Motor neuron (in vitro differentiated cells): Measurements from ENCODE around the gene CFB. TPM values are rescaled to one million over a fixed set of nuclear protein-coding genes. Genes with fewer than 3 reads are reported as not detected.
A peak's percentile ranks its signal among the peaks of the same experiment; 100 is the strongest.
"Not testable (repeated sequence)": the region's sequence is repeated elsewhere in the genome, so short reads cannot be mapped to it uniquely, and the experiment has no call there.

ENCODE experiments used
- ATAC-seq, 8 experiments: fragments of 200-7000 bp; cut with Tn5 transposase; replicated peaks in 6 of 8; 2 replicates each; pipeline ENCODE4 v1.8.0; 2021; ENCODE audit warnings: mild to moderate bottlenecking in 8 of 8, moderate library complexity in 8 of 8
- H3K27ac ChIP-seq, 2 donors: fragments of 250-450 bp; sonication (Bioruptor Pico); 2 replicates each; pipeline ENCODE4 v1.9.0; 2021; ENCODE audit warnings: antibody characterized with exemption in 2 of 2, mild to moderate bottlenecking in 2 of 2, moderate library complexity in 1 of 2
- H3K4me1 ChIP-seq, 2 donors: fragments of 250-450 bp; sonication (Bioruptor Pico); replicated peaks in 1 of 2; 2 replicates each; pipeline ENCODE4 v1.6.1; 2021; ENCODE audit warnings: antibody characterized with exemption in 2 of 2, mild to moderate bottlenecking in 2 of 2, moderate library complexity in 1 of 2
- H3K4me3 ChIP-seq, 5 donors: fragments of 250-450 bp; sonication (Bioruptor Pico); 2 replicates each; pipeline ENCODE4 v1.9.0; 2021; ENCODE audit warnings: antibody characterized with exemption in 5 of 5, mild to moderate bottlenecking in 5 of 5, moderate library complexity in 4 of 5
- whole genome bisulfite sequencing, 10 experiments: fragments of 450-650 bp; shearing (Covaris generic); methylation state at CpG; one replicate each; pipeline ENCODE4 v1.0.0; 2022; 5-methylcytosine and 5-hydroxymethylcytosine counted together
- in situ Hi-C, 9 experiments: fragments of 400-800 bp; cut with MboI; loops; one replicate each; pipeline ENCODE4 v1.15.0; 2021; ENCODE audit warnings: low sequenced_read_pairs in 9 of 9, low pct_unique_long_range_greater_than_20kb in 2 of 9; ENCODE audit not compliant: unreplicated experiment in 9 of 9
- total RNA-seq, 8 experiments: library from RNA; unstranded; fragments of 300-600 nt; gene quantifications; 2 replicates each; pipeline versions ENCODE4 v1.2.3 to v1.2.4, GENCODE V29; 2022

Gene CFB
- total RNA-seq, 8 experiments from 2014 or later: 2.3 to 300 (median 12.7) TPM

GRCh38 chr6:31903957-31904356 lies 41.9 kb upstream of the CFB start:
- ATAC-seq: no peak
- WGBS, 10 experiments: 40 to 100% (median 89%) methylated on average over 1 to 3 of the region's 3 CpGs; no CpG with 5 or more reads in 1 of the 10 experiments
- no peak overlapping the region for H3K27ac ChIP-seq
- H3K4me3 ChIP-seq: no peak overlapping the region
- in situ Hi-C loops: no loop called here
- peaks cover 12 to 15% of the 10 kb centered on the region in 2 donors for H3K4me1 ChIP-seq

- in situ Hi-C loops: no loop called here
- Histone ChIP-seq H3K4me1 (peaks cover 12 to 15% of the 10 kb centered on the region in 2 donors), H3K27ac (no peak overlapping the region), H3K4me3 (no peak overlapping the region)
- ATAC-seq: no peak
- 80 to 100% (median 100%) methylated on average over 1 of the region's 1 CpG; no CpG with 5 or more reads in 6 of the 10 experiments for WGBS, 10 experiments
Observed at GRCh38 chr6:31905041-31905440, 40.9 kb upstream of the CFB start.

- no peak for ATAC-seq
- in situ Hi-C loops: no loop called here
- H3K4me3 ChIP-seq: no peak overlapping the region
- no peak overlapping the region for H3K27ac ChIP-seq
- WGBS, 10 experiments: 0 to 67% (median 33%) methylated on average over 1 to 4 of the region's 4 CpGs; no CpG with 5 or more reads in 1 of the 10 experiments
- H3K4me1 ChIP-seq: peaks cover 6 to 7% of the 10 kb centered on the region in 2 donors
Observed at GRCh38 chr6:31906122-31906521, 39.8 kb upstream of the CFB start.

GRCh38 chr6:31906727-31907126 lies 39.2 kb upstream of the CFB start:
- H3K4me3 ChIP-seq, in situ Hi-C loops, H3K27ac ChIP-seq, H3K4me1 ChIP-seq: not testable (repeated sequence)
- peak in 1 of 8 experiments; percentile 2 for ATAC-seq
- 33 to 100% (median 74%) methylated on average over 2 to 7 of the region's 8 CpGs; no CpG with 5 or more reads in 1 of the 10 experiments for WGBS, 10 experiments

- peak; percentile 7 to 69 (median 52) for ATAC-seq
- WGBS, 10 experiments: 21 to 86% (median 60%) methylated on average over 1 to 6 of the region's 7 CpGs; no CpG with 5 or more reads in 1 of the 10 experiments
- Histone ChIP-seq H3K4me3 (no peak overlapping the region), H3K4me1 (peaks cover 4 to 5% of the 10 kb centered on the region in 2 donors), H3K27ac (no peak overlapping the region)
- in situ Hi-C loops: no loop called here
Observed at GRCh38 chr6:31907158-31907813, 38.6 kb upstream of the CFB start.

GRCh38 chr6:31908255-31908654 lies 37.6 kb upstream of the CFB start:
- WGBS, 10 experiments: 80 to 100% (median 91%) methylated on average over 1 to 5 of the region's 5 CpGs; no CpG with 5 or more reads in 3 of the 10 experiments
- H3K4me1 ChIP-seq, in situ Hi-C loops, H3K4me3 ChIP-seq, H3K27ac ChIP-seq, ATAC-seq: not testable (repeated sequence)

GRCh38 chr6:31908791-31909190 lies 37.1 kb upstream of the CFB start:
- WGBS, 10 experiments: 44 to 100% (median 80%) methylated on average over 1 to 4 of the region's 4 CpGs
- H3K27ac ChIP-seq: no peak overlapping the region
- in situ Hi-C loops: no loop called here
- no peak overlapping the region for H3K4me3 ChIP-seq
- no peaks in the 10 kb centered on the region for H3K4me1 ChIP-seq
- ATAC-seq: peak in 1 of 8 experiments; percentile 8

GRCh38 chr6:31909298-31909697 lies 36.6 kb upstream of the CFB start:
- 60 to 92% (median 74%) methylated on average over 4 to 7 of the region's 7 CpGs; no CpG with 5 or more reads in 4 of the 10 experiments for WGBS, 10 experiments
- in situ Hi-C loops, H3K27ac ChIP-seq, H3K4me1 ChIP-seq, H3K4me3 ChIP-seq, ATAC-seq: not testable (repeated sequence)

- in situ Hi-C loops: no loop called here
- ATAC-seq: peak in 1 of 8 experiments; percentile 50
- Histone ChIP-seq H3K27ac (no peak overlapping the region), H3K4me3 (no peak overlapping the region), H3K4me1 (no peaks in the 10 kb centered on the region)
- 58 to 100% (median 73%) methylated on average over 1 to 9 of the region's 11 CpGs; no CpG with 5 or more reads in 2 of the 10 experiments for WGBS, 10 experiments
Observed at GRCh38 chr6:31911826-31912585, 33.9 kb upstream of the CFB start.

- in situ Hi-C loops: no loop called here
- H3K4me1 ChIP-seq: no peaks in the 10 kb centered on the region
- no peak overlapping the region for H3K4me3 ChIP-seq
- no peak overlapping the region for H3K27ac ChIP-seq
- no peak for ATAC-seq
Observed at GRCh38 chr6:31915351-31915750, 30.5 kb upstream of the CFB start.

GRCh38 chr6:31915756-31916155 lies 30.1 kb upstream of the CFB start:
- 67 to 95% (median 79%) methylated on average over 1 to 6 of the region's 6 CpGs; no CpG with 5 or more reads in 3 of the 10 experiments for WGBS, 10 experiments
- no peak overlapping the region for H3K4me3 ChIP-seq
- no peaks in the 10 kb centered on the region for H3K4me1 ChIP-seq
- in situ Hi-C loops: no loop called here
- ATAC-seq: no peak
- H3K27ac ChIP-seq: no peak overlapping the region

GRCh38 chr6:31918069-31918720 lies 27.7 kb upstream of the CFB start:
- WGBS, 10 experiments: 17 to 81% (median 70%) methylated on average over 1 to 6 of the region's 8 CpGs; no CpG with 5 or more reads in 3 of the 10 experiments
- H3K4me1 ChIP-seq: no peaks in the 10 kb centered on the region
- no peak overlapping the region for H3K27ac ChIP-seq
- no peak for ATAC-seq
- in situ Hi-C loops: no loop called here
- no peak overlapping the region for H3K4me3 ChIP-seq
